Activated CD4-positive, alpha-beta memory T cell treated with anti-CD3 and anti-CD28 coated beads for 36 hours (primary cell): ENCODE data around the gene NRG2. TPM values are rescaled to one million over a fixed set of nuclear protein-coding genes. Genes with fewer than 3 reads are reported as not detected.

Experiments used
- CTCF ChIA-PET: fragments of 350-600 bp; sonication (Branson Sonifier 250); formaldehyde crosslinking; loops from one replicate; lab custom pipeline; 2021; ENCODE audit warnings: antibody characterized with exemption, inconsistent platforms; lab: Charles Lee
- POLR2A ChIA-PET: fragments of 350-600 bp; sonication (Branson Sonifier 250); formaldehyde crosslinking; loops from one replicate; lab custom pipeline; 2021; ENCODE audit warnings: antibody characterized with exemption; lab: Charles Lee
- DNase-seq: peaks from one replicate; pipeline ENCODE4 v3.0.0-alpha.2; 2020
- H3K27ac Mint-ChIP-seq: one replicate; pipeline ENCODE4 v1.8.0; 2021; ENCODE audit warnings: mixed read lengths
- H3K27me3 Mint-ChIP-seq: one replicate; pipeline ENCODE4 v1.8.0; 2021; ENCODE audit warnings: mixed read lengths
- H3K36me3 Mint-ChIP-seq: one replicate; pipeline ENCODE4 v1.8.0; 2021; ENCODE audit warnings: mixed read lengths
- H3K4me1 Mint-ChIP-seq: one replicate; pipeline ENCODE4 v1.8.0; 2021; ENCODE audit warnings: low read depth, mixed read lengths
- H3K4me3 Mint-ChIP-seq: one replicate; pipeline ENCODE4 v1.8.0; 2021; ENCODE audit warnings: mild to moderate bottlenecking, mixed read lengths
- H3K9me3 Mint-ChIP-seq: one replicate; pipeline ENCODE4 v1.8.0; 2021; ENCODE audit warnings: mixed read lengths
- intact Hi-C: fragments of 100-400 bp; cut with micrococcal nuclease; formaldehyde crosslinking; loops from one replicate; pipeline ENCODE4 v1.15.1; 2023
- total RNA-seq, 2 experiments: library from RNA; stranded (reverse); gene quantifications; one replicate each; pipeline ENCODE4 v1.2.3, GENCODE V29; 2021

The NRG2 gene
- total RNA-seq, 2 experiments from 2014 or later: not detected

GRCh38 chr5:139954022-139954421 lies 89.1 kb downstream of the NRG2 start:
- no peaks in the 10 kb centered on the region for H3K4me1 Mint-ChIP-seq
- intact Hi-C loops: no loop called here
- POLR2A ChIA-PET: no interaction called here

GRCh38 chr5:139952574-139952973 lies 90.5 kb downstream of the NRG2 start:
- intact Hi-C loops: no loop called here
- CTCF ChIA-PET: no interaction called here
- Mint-ChIP-seq H3K36me3 (no peaks in the 10 kb centered on the region), H3K4me1 (no peaks in the 10 kb centered on the region), H3K9me3 (no peaks in the 10 kb centered on the region), H3K4me3 (no peak overlapping the region), H3K27me3 (peaks cover 15% of the 10 kb centered on the region), H3K27ac (no peak overlapping the region)
- POLR2A ChIA-PET: no interaction called here
- no peak for DNase-seq

More at GRCh38 chr5:139954022-139954421, 89.1 kb downstream of the NRG2 start:
- Mint-ChIP-seq H3K36me3 (no peaks in the 10 kb centered on the region), H3K4me3 (no peak overlapping the region), H3K27ac (no peak overlapping the region), H3K27me3 (peaks cover 8% of the 10 kb centered on the region), H3K9me3 (no peaks in the 10 kb centered on the region)
- CTCF ChIA-PET: interaction anchor here (1.2 kb wide), 1 partner anchor 15 kb away, joined by 7 read pairs; no protein-coding TSS in a partner anchor
- no peak for DNase-seq

- Mint-ChIP-seq H3K4me1 (no peaks in the 10 kb centered on the region), H3K36me3 (no peaks in the 10 kb centered on the region), H3K27ac (no peak overlapping the region), H3K4me3 (no peak overlapping the region), H3K27me3 (peaks cover 19% of the 10 kb centered on the region), H3K9me3 (no peaks in the 10 kb centered on the region)
- ChIA-PET POLR2A (no interaction called here), CTCF (no interaction called here)
- intact Hi-C loops: no loop called here
- DNase-seq: no peak
These were observed 91.1 kb downstream of the NRG2 start for GRCh38 chr5:139951983-139952382.

- ChIA-PET CTCF (no interaction called here), POLR2A (no interaction called here)
- Mint-ChIP-seq H3K27me3 (peaks cover 19% of the 10 kb centered on the region), H3K4me3 (no peak overlapping the region), H3K27ac (no peak overlapping the region), H3K4me1 (no peaks in the 10 kb centered on the region), H3K36me3 (no peaks in the 10 kb centered on the region), H3K9me3 (no peaks in the 10 kb centered on the region)
- no peak for DNase-seq
- intact Hi-C loops: no loop called here
These were observed 91.7 kb downstream of the NRG2 start for GRCh38 chr5:139951296-139951924.

- H3K27me3 Mint-ChIP-seq: peaks cover 24% of the 10 kb centered on the region
- POLR2A ChIA-PET: no interaction called here
- no peaks in the 10 kb centered on the region for H3K36me3 Mint-ChIP-seq
- no peak overlapping the region for H3K4me3 Mint-ChIP-seq
- no peak overlapping the region for H3K27ac Mint-ChIP-seq
- no peaks in the 10 kb centered on the region for H3K9me3 Mint-ChIP-seq
- intact Hi-C loops: no loop called here
- CTCF ChIA-PET: interaction anchor here (1.0 kb wide), 1 partner anchor 163 kb away, joined by 3 read pairs; no protein-coding TSS in a partner anchor
- no peak for DNase-seq
- H3K4me1 Mint-ChIP-seq: no peaks in the 10 kb centered on the region
These were observed 92.7 kb downstream of the NRG2 start for GRCh38 chr5:139950436-139950835.

- H3K36me3 Mint-ChIP-seq: no peaks in the 10 kb centered on the region
- H3K4me1 Mint-ChIP-seq: no peaks in the 10 kb centered on the region
- intact Hi-C loops: no loop called here
- ChIA-PET POLR2A (no interaction called here), CTCF (interaction anchor here (1.0 to 2.1 kb wide), 2 partner anchors 19 to 162 kb away, joined by 3 to 10 read pairs; no protein-coding TSS in a partner anchor)
- peaks cover 31% of the 10 kb centered on the region for H3K27me3 Mint-ChIP-seq
- no peak overlapping the region for H3K27ac Mint-ChIP-seq
- no peak for DNase-seq
- no peak overlapping the region for H3K4me3 Mint-ChIP-seq
- H3K9me3 Mint-ChIP-seq: no peaks in the 10 kb centered on the region
These were observed 93.4 kb downstream of the NRG2 start for GRCh38 chr5:139949710-139950109.

- Mint-ChIP-seq H3K4me1 (no peaks in the 10 kb centered on the region), H3K27me3 (peaks cover 36% of the 10 kb centered on the region), H3K36me3 (no peaks in the 10 kb centered on the region), H3K27ac (no peak overlapping the region), H3K9me3 (peaks cover 1% of the 10 kb centered on the region), H3K4me3 (no peak overlapping the region)
- CTCF ChIA-PET: interaction anchor here (2.1 kb wide), 1 partner anchor 21 kb away, joined by 10 read pairs; no protein-coding TSS in a partner anchor
- intact Hi-C loops: no loop called here
- DNase-seq: no peak
- POLR2A ChIA-PET: no interaction called here
These were observed 95.4 kb downstream of the NRG2 start for GRCh38 chr5:139947727-139948126.

GRCh38 chr5:139946440-139946839 lies 96.7 kb downstream of the NRG2 start:
- no peak for DNase-seq
- H3K9me3 Mint-ChIP-seq: peaks cover 11% of the 10 kb centered on the region
- no peak overlapping the region for H3K4me3 Mint-ChIP-seq
- peaks cover 37% of the 10 kb centered on the region for H3K27me3 Mint-ChIP-seq
- CTCF ChIA-PET: no interaction called here
- H3K4me1 Mint-ChIP-seq: no peaks in the 10 kb centered on the region
- POLR2A ChIA-PET: no interaction called here
- no peaks in the 10 kb centered on the region for H3K36me3 Mint-ChIP-seq
- intact Hi-C loops: no loop called here
- no peak overlapping the region for H3K27ac Mint-ChIP-seq

- intact Hi-C loops: no loop called here
- H3K36me3 Mint-ChIP-seq: no peaks in the 10 kb centered on the region
- H3K9me3 Mint-ChIP-seq: peaks cover 13% of the 10 kb centered on the region
- no peak overlapping the region for H3K4me3 Mint-ChIP-seq
- POLR2A ChIA-PET: no interaction called here
- DNase-seq: no peak
- H3K4me1 Mint-ChIP-seq: no peaks in the 10 kb centered on the region
- H3K27me3 Mint-ChIP-seq: peaks cover 37% of the 10 kb centered on the region
- no peak overlapping the region for H3K27ac Mint-ChIP-seq
- CTCF ChIA-PET: no interaction called here
These were observed 97.1 kb downstream of the NRG2 start for GRCh38 chr5:139946006-139946405.

GRCh38 chr5:139942243-139942642 lies 100.9 kb downstream of the NRG2 start:
- Mint-ChIP-seq H3K27me3 (peaks cover 36% of the 10 kb centered on the region), H3K27ac (no peak overlapping the region), H3K4me3 (no peak overlapping the region), H3K36me3 (no peaks in the 10 kb centered on the region), H3K9me3 (peaks cover 26% of the 10 kb centered on the region), H3K4me1 (no peaks in the 10 kb centered on the region)
- POLR2A ChIA-PET: no interaction called here
- CTCF ChIA-PET: interaction anchor here (2.3 kb wide), 1 partner anchor 27 kb away, joined by 11 read pairs; no protein-coding TSS in a partner anchor
- intact Hi-C loops: no loop called here
- DNase-seq: no peak

- ChIA-PET CTCF (no interaction called here), POLR2A (no interaction called here)
- Mint-ChIP-seq H3K4me3 (no peak overlapping the region), H3K27me3 (peaks cover 23% of the 10 kb centered on the region), H3K9me3 (no peaks in the 10 kb centered on the region), H3K4me1 (no peaks in the 10 kb centered on the region), H3K36me3 (no peaks in the 10 kb centered on the region), H3K27ac (no peak overlapping the region)
- DNase-seq: no peak
- intact Hi-C loops: no loop called here
These were observed 112.7 kb downstream of the NRG2 start for GRCh38 chr5:139930406-139930805.

- H3K4me3 Mint-ChIP-seq: no peak overlapping the region
- H3K36me3 Mint-ChIP-seq: no peaks in the 10 kb centered on the region
- no peaks in the 10 kb centered on the region for H3K4me1 Mint-ChIP-seq
- ChIA-PET POLR2A (no interaction called here), CTCF (interaction anchor here (0.6 kb wide), 1 partner anchor 308 kb away, joined by 3 read pairs; no protein-coding TSS in a partner anchor)
- no peak for DNase-seq
- no peaks in the 10 kb centered on the region for H3K9me3 Mint-ChIP-seq
- H3K27me3 Mint-ChIP-seq: peaks cover 22% of the 10 kb centered on the region
- intact Hi-C loops: no loop called here
- H3K27ac Mint-ChIP-seq: no peak overlapping the region
These were observed 116.1 kb downstream of the NRG2 start for GRCh38 chr5:139926797-139927503.
